GM12878 (cell line): Measurements from ENCODE around the gene ARHGEF26.

ENCODE experiments used
- CHD2 ChIP-seq: IDR thresholded peaks from 2 replicates; pipeline ENCODE4 v1.6.1; 2011; ENCODE audit warnings: low read depth, low read length, improper control_type of control experiment, borderline replicate concordance
- TF ChIP-seq, protein P1 (sequence below), 3 experiments: IDR thresholded peaks in 2 of 3; conservative IDR thresholded peaks in 1 of 3; 2 replicates each; pipeline ENCODE4 v1.5.1; 2011; ENCODE audit warnings: low read depth in 3 of 3, low read length in 3 of 3, mild to moderate bottlenecking in 3 of 3, control low read depth in 2 of 3, moderate library complexity in 2 of 3, inconsistent platforms in 1 of 3, mixed read lengths in 1 of 3; ENCODE audit not compliant: control insufficient read depth in 2 of 3, insufficient read depth in 1 of 3; ENCODE audit errors: extremely low read depth in 1 of 3

- TF ChIP-seq CHD2 = no peak
- TF ChIP-seq, protein P1, sequence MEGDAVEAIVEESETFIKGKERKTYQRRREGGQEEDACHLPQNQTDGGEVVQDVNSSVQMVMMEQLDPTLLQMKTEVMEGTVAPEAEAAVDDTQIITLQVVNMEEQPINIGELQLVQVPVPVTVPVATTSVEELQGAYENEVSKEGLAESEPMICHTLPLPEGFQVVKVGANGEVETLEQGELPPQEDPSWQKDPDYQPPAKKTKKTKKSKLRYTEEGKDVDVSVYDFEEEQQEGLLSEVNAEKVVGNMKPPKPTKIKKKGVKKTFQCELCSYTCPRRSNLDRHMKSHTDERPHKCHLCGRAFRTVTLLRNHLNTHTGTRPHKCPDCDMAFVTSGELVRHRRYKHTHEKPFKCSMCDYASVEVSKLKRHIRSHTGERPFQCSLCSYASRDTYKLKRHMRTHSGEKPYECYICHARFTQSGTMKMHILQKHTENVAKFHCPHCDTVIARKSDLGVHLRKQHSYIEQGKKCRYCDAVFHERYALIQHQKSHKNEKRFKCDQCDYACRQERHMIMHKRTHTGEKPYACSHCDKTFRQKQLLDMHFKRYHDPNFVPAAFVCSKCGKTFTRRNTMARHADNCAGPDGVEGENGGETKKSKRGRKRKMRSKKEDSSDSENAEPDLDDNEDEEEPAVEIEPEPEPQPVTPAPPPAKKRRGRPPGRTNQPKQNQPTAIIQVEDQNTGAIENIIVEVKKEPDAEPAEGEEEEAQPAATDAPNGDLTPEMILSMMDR (IDR thresholded peaks at IDR 0.05 in 2 of 3, conservative IDR thresholded peaks at IDR 0.05 in 1 of 3; ENCODE audit: control insufficient read depth in 2 of 3, extremely low read depth in 1 of 3, insufficient read depth in 1 of 3, low read depth in 3 of 3, low read length in 3 of 3) = no peak
Measured at GRCh38 chr3:154191520-154191919, 70.3 kb downstream of the ARHGEF26 start.
